A549 treated with GW870086 at 1 μM for 4 hours (cell line): Measurements from ENCODE around the gene PARP16. TPM values are rescaled to one million over a fixed set of nuclear protein-coding genes. Genes with fewer than 3 reads are reported as not detected.

Source experiments
- total RNA-seq: library from RNA; stranded (reverse); fragments of 200-300 nt; extraction: Qiagen RNA extraction; gene quantifications from 5 replicates; pipeline ENCODE4 v1.2.3, GENCODE V29; 2022; ENCODE audit warnings: low read depth

Gene PARP16
- total RNA-seq: 10.3 to 11.3 TPM (median 10.8 TPM) in 5 replicates

GRCh38 chr15:65286704-65287519 is at the start of gene PARP16:
Gene PARP16 (minus strand): TSS chr15:65286883. CDS start chr15:65286426, 457 bp downstream.

DNA sequence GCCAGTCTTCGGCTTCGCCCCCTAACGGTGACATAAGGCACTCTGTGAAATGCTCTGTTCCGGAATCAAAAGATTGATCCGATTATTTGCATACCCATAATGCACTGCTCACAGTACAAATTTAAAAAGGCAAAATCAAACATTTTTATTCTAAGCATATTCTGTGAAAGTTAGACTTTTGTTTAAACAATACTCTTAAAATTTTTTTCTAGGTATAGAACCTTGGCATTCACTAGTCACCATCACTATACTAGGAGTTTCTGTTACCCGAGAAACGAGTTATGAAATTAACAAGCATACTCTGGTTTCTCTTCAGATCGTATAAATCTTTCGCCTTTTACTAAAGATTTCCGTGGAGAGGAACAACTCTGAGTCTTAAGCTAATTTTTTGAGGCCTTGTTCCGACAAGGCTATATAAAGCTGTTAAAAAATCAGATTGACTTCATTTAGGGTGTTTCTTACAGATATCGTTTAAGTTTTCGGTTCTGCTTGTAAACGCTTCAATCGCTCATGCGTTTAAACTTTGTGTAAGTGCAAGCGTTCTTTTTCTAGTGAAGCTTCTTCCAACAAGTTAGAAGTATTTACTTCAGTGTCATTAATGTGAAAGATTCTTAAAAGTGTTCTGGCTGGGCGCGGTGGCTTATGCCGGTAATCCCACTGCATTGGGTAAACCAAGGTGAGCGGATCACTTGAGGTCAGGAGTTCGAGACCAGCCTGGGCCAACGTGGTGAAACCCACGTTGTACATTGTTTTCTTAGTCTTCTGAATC is 17.9 kb upstream of the PARP16 start, which contains the start of gene RNU5B-1:
RNU5B-1 (plus strand) TSS at position 297 of the 769 bp plus-strand sequence.

GRCh38 chr15:65210770-65211481 is 75.8 kb downstream of the PARP16 start, which contains the start of gene CILP:
Gene CILP (minus strand): TSS chr15:65211473. CDS start chr15:65209755, 1,718 bp downstream.

Other genes starting within 250 kb of the PARP16 start
- gene SLC51B, start 241.5 kb downstream of the PARP16 start, total RNA-seq: 17.5 to 21.2 TPM (median 19.5 TPM) in 5 replicates
- gene RASL12, start 218.9 kb downstream of the PARP16 start, total RNA-seq: 0.08 to 0.13 TPM (median 0.10 TPM) in 5 replicates
- not detected in 5 replicates for gene KBTBD13, start 210.1 kb downstream of the PARP16 start, total RNA-seq
- gene UBAP1L, start 171.7 kb downstream of the PARP16 start, total RNA-seq: 0.61 to 0.85 TPM (median 0.65 TPM) in 5 replicates
- 24.5 to 27.8 TPM (median 26.2 TPM) in 5 replicates for gene PDCD7, start 153.1 kb downstream of the PARP16 start, total RNA-seq
- 34.2 to 50.1 TPM (median 47.1 TPM) in 5 replicates for gene CLPX, start 101.5 kb downstream of the PARP16 start, total RNA-seq
- 0.17 to 0.23 TPM (median 0.21 TPM) in 5 replicates for gene CILP, start 75.4 kb downstream of the PARP16 start, total RNA-seq
- not detected in 5 replicates for gene RNU5A-1, start 9.2 kb upstream of the PARP16 start, total RNA-seq
- not detected in 5 replicates for gene RNU5B-1, start 17.8 kb upstream of the PARP16 start, total RNA-seq
- gene IGDCC3, start 91.1 kb upstream of the PARP16 start, total RNA-seq: 0.09 to 0.23 TPM (median 0.16 TPM) in 5 replicates
- gene IGDCC4, start 136.1 kb upstream of the PARP16 start, total RNA-seq: 2.2 to 2.8 TPM (median 2.5 TPM) in 5 replicates
- 17.4 to 30.0 TPM (median 27.5 TPM) in 5 replicates for gene DPP8, start 230.8 kb upstream of the PARP16 start, total RNA-seq
- gene HACD3, start 243.6 kb upstream of the PARP16 start, total RNA-seq: 123 to 157 TPM (median 143 TPM) in 5 replicates